HepG2 (cell line): ENCODE results near the gene PLS1. TPM values are rescaled to one million over a fixed set of nuclear protein-coding genes. Genes with fewer than 3 reads are reported as not detected.
"Not testable (repeated sequence)": the region's sequence is repeated elsewhere in the genome, so short reads cannot be mapped to it uniquely, and the experiment has no call there.

Experiments used
- ATAC-seq: fragments of 200-7000 bp; cut with Tn5 transposase; 3 replicates; pipeline ENCODE4 v1.9.1; 2020; ENCODE audit warnings: mild to moderate bottlenecking, moderate library complexity
- BruUV-seq: library from RNA; stranded (reverse); fragments of 400-500 nt; replicated peaks from 2 replicates; lab custom pipeline; 2021; lab: Mats Ljungman, UMichigan
- CTCF ChIA-PET: fragments of 300-600 bp; formaldehyde crosslinking; extraction: SDS; loops from one replicate; lab custom pipeline; 2021; ENCODE audit warnings: low total read pairs, inconsistent platforms, low intra/inter-chr PET ratio; lab: Yijun Ruan, JAX
- POLR2A ChIA-PET: fragments of 350-600 bp; sonication (Branson Sonifier 250); formaldehyde crosslinking; loops from one replicate; lab custom pipeline; 2020; ENCODE audit warnings: antibody characterized with exemption, inconsistent platforms; lab: Yijun Ruan, JAX
- DNase-seq: peaks from one replicate; pipeline ENCODE4 v3.0.0-alpha.2; 2015; ENCODE audit warnings: low spot score
- FAIRE-seq: peaks from 3 replicates; lab custom pipeline; 2011; peaks lifted over from hg19 to GRCh38; lab: Jason Lieb, UNC
- H2AFZ ChIP-seq: one replicate; pipeline ENCODE4 v1.6.1; 2011; ENCODE audit warnings: low read length, inconsistent platforms
- H3K27ac ChIP-seq: fragments of 300-600 bp; 3 replicates; pipeline ENCODE4 v1.8.0; 2011; ENCODE audit warnings: mixed run types, mild to moderate bottlenecking, mixed read lengths, low read length, inconsistent platforms; ENCODE audit not compliant: insufficient read depth; ENCODE audit errors: extremely low read length
- H3K27me3 ChIP-seq, 2 experiments: fragments of 200-600 bp in 1 of 2; 2 replicates in 1 of 2; 3 replicates in 1 of 2; pipeline versions ENCODE4 v1.6.0 to v1.8.0; 2011; ENCODE audit warnings: low read length in 2 of 2, mild to moderate bottlenecking in 2 of 2, moderate library complexity in 2 of 2, inconsistent platforms in 1 of 2; ENCODE audit not compliant: insufficient read depth in 2 of 2, control insufficient read depth in 1 of 2
- H3K36me3 ChIP-seq, 2 experiments: fragments of 200-600 bp in 1 of 2; replicated peaks in 1 of 2; 2 replicates in 1 of 2; 3 replicates in 1 of 2; pipeline versions ENCODE4 v1.5.1 to v1.8.0; 2011; ENCODE audit warnings: low read length in 2 of 2, inconsistent platforms in 1 of 2; ENCODE audit not compliant: insufficient read depth in 2 of 2, control insufficient read depth in 1 of 2
- H3K4me1 ChIP-seq: 2 replicates; pipeline ENCODE4 v1.5.1; 2012; ENCODE audit warnings: low read length, inconsistent platforms; ENCODE audit not compliant: insufficient read depth
- H3K4me2 ChIP-seq: 2 replicates; pipeline ENCODE4 v1.6.0; 2011; ENCODE audit warnings: low read depth, low read length, inconsistent platforms
- H3K4me3 ChIP-seq, 3 experiments: fragments of 200-600 bp in 1 of 3; sonication (generic), shearing (Covaris generic) in 1 of 3; replicated peaks in 1 of 3; 2 replicates each; pipeline ENCODE4 v1.5.1; 2011 to 2016; ENCODE audit warnings: low read length in 3 of 3, inconsistent platforms in 2 of 3, low read depth in 2 of 3, mild to moderate bottlenecking in 2 of 3, control low read depth in 1 of 3, mixed read lengths in 1 of 3; ENCODE audit not compliant: insufficient read depth in 1 of 3
- H3K79me2 ChIP-seq: one replicate; pipeline ENCODE4 v1.6.1; 2011; ENCODE audit warnings: low read length, inconsistent platforms; ENCODE audit not compliant: insufficient read depth
- H3K9ac ChIP-seq: 2 replicates; pipeline ENCODE4 v1.6.0; 2011; ENCODE audit warnings: mild to moderate bottlenecking, low read depth, low read length, inconsistent platforms; ENCODE audit not compliant: insufficient read depth
- H3K9me3 ChIP-seq: 2 replicates; pipeline ENCODE4 v1.5.1; 2012; ENCODE audit warnings: mild to moderate bottlenecking, low read length
- H4K20me1 ChIP-seq: 2 replicates; pipeline ENCODE4 v1.6.0; 2011; ENCODE audit warnings: inconsistent platforms, mild to moderate bottlenecking, low read length, moderate library complexity; ENCODE audit not compliant: insufficient read depth
- GLI4 ChIP-seq: sonication (generic); formaldehyde crosslinking; IDR thresholded peaks from 2 replicates; pipeline ENCODE4 v1.5.1; 2020; ENCODE audit warnings: missing genetic modification reagents, mild to moderate bottlenecking, moderate library complexity, borderline replicate concordance
- RBM39 ChIP-seq: fragments of 200-400 bp; formaldehyde crosslinking; IDR thresholded peaks from one replicate; pipeline ENCODE4 v1.6.1; 2018; ENCODE audit warnings: antibody characterized with exemption, mild to moderate bottlenecking, low read depth, low read length; ENCODE audit not compliant: poor library complexity, severe bottlenecking
- TCF7 ChIP-seq: sonication (generic); IDR thresholded peaks from 2 replicates; pipeline ENCODE4 v1.6.1; 2016; ENCODE audit warnings: antibody characterized with exemption, low read depth
- ZNF552 ChIP-seq: sonication (generic); formaldehyde crosslinking; IDR thresholded peaks from 2 replicates; pipeline ENCODE4 v1.9.0; 2022; ENCODE audit warnings: missing genetic modification reagents, mild to moderate bottlenecking, borderline replicate concordance
- WGBS: methylation state at CpG from one replicate; pipeline ENCODE4 v1.1.6; 2017; ENCODE audit warnings: low lambda C conversion rate; 5-methylcytosine and 5-hydroxymethylcytosine counted together
- in situ Hi-C: cut with HindIII; loops from 2 replicates; pipeline ENCODE4 v1.10.0; 2017; ENCODE audit warnings: low pct_unique_long_range_greater_than_20kb; ENCODE audit not compliant: extremely low pct_ligation_motif_present
- intact Hi-C: fragments of 100-400 bp; cut with micrococcal nuclease; formaldehyde crosslinking; loops from one replicate; pipeline ENCODE4 v1.10.0; 2022; ENCODE audit not compliant: unreplicated experiment
- polyA plus RNA-seq, 8 experiments: library from polyadenylated mRNA; depleted of rRNA in 3 of 8; stranded (reverse) in 7 of 8; unstranded in 1 of 8; fragments of >200 nt; fragmentation: Illumina TruSeq in 4 of 8; extraction: Trizol in 4 of 8; gene quantifications; 2 replicates each; pipeline versions ENCODE4 v1.2.1 to v1.2.3, GENCODE V29; 2011 to 2016; ENCODE audit warnings: low read depth in 4 of 8, missing spikeins in 1 of 8, mixed read lengths in 1 of 8; ENCODE audit not compliant: insufficient read depth in 1 of 8
- total RNA-seq, 5 experiments: library from RNA; depleted of rRNA; stranded (reverse); fragments of >200 nt; fragmentation: Illumina TruSeq; extraction: Trizol; gene quantifications; 2 replicates each; pipeline ENCODE4 v1.2.3, GENCODE V29; 2016; ENCODE audit warnings: low read depth in 1 of 5

The PLS1 gene
- total and polyA plus RNA-seq, 2 of the 13 experiments (the other 11 are each of a cell fraction or from before 2014, with no cell fraction given): 11.2 to 21.1 TPM

GRCh38 chr3:142746646-142747045 lies 150.5 kb downstream of the PLS1 start:
- no peak overlapping the region for H3K9ac ChIP-seq
- H3K4me2 ChIP-seq: no peak overlapping the region
- no TSS peak for BruUV-seq
- H3K36me3 ChIP-seq: 0 out of 5 replicates have a peak, but pooled peaks cover 0 to 7% of the 10 kb centered on the region in 2 experiments
- CTCF ChIA-PET: no interaction called here
- H4K20me1 ChIP-seq: no peaks in the 10 kb centered on the region
- H3K4me3 ChIP-seq: no peak overlapping the region
- no peaks in the 10 kb centered on the region for H3K27me3 ChIP-seq
- peaks cover 5% of the 10 kb centered on the region; the same call in 1 of the 2 replicates for H3K4me1 ChIP-seq
- WGBS: 95% methylated on average over 7 of the region's 7 CpGs
- in situ Hi-C loops (no loop called here), intact Hi-C loops (no loop called here)
- DNase-seq (no peak), FAIRE-seq (no peak), ATAC-seq (no peak)
- H3K27ac ChIP-seq: no peak overlapping the region
- H2AFZ ChIP-seq: no peak overlapping the region
- TF ChIP-seq RBM39 (no peak), GLI4 (CRISPR knock-in tag) (no peak), TCF7 (no peak), ZNF552 (no peak)
- POLR2A ChIA-PET: no interaction called here
- H3K9me3 ChIP-seq: no peaks in the 10 kb centered on the region
- peaks cover 3% of the 10 kb centered on the region for H3K79me2 ChIP-seq

DNA sequence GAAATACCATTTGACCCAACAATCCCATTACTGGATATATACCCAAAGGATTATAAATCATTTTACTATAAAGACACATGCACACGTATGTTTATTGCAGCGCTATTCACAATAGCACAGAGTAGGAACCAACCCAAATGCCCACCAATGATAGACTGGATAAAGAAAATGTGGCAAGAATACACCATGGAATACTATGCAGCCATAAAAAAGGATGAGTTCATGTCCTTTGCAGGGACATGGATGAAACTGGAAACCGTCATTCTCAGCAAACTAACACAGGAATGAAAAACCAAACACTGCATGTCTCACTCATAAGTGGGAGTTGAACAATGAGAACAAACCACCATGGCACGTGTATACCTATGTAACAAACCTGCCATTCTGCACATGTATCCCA lies 154.3 kb downstream of the PLS1 start:
- BruUV-seq, H2AFZ ChIP-seq, H3K9ac ChIP-seq, H3K36me3 ChIP-seq, intact Hi-C loops, ATAC-seq, H3K27ac ChIP-seq, H3K9me3 ChIP-seq, H3K4me2 ChIP-seq, in situ Hi-C loops, FAIRE-seq, H4K20me1 ChIP-seq, POLR2A ChIA-PET, H3K4me3 ChIP-seq, H3K79me2 ChIP-seq, H3K27me3 ChIP-seq, DNase-seq, CTCF ChIA-PET: not testable (repeated sequence)
- 96% methylated on average over 4 of the region's 4 CpGs for WGBS
- H3K4me1 ChIP-seq: peaks cover 22% of the 10 kb centered on the region
